WTC11 (cell line): ENCODE data around the gene EFHB. TPM values are rescaled to one million over a fixed set of nuclear protein-coding genes. Genes with fewer than 3 reads are reported as not detected.
"Not testable (repeated sequence)": the region's sequence is repeated elsewhere in the genome, so short reads cannot be mapped to it uniquely, and the experiment has no call there.

Experiments used
- ATAC-seq: fragments of 200-7000 bp; cut with Tn5 transposase; 2 replicates; pipeline ENCODE4 v1.10.0; 2021; ENCODE audit warnings: mild to moderate bottlenecking, moderate library complexity
- CTCF ChIA-PET: fragments of 300-600 bp; sonication (Branson Sonifier 250); formaldehyde crosslinking; loops from one replicate; lab custom pipeline; 2021; ENCODE audit warnings: antibody characterized with exemption; lab: Charles Lee
- POLR2A ChIA-PET: fragments of 350-600 bp; sonication (Branson Sonifier 250); formaldehyde crosslinking; loops from one replicate; lab custom pipeline; 2021; ENCODE audit warnings: antibody characterized with exemption; lab: Charles Lee
- DNase-seq: peaks from one replicate; pipeline ENCODE4 v3.0.0; 2021; ENCODE audit warnings: low spot score
- H3K27ac Mint-ChIP-seq: 2 replicates; pipeline ENCODE4 v1.8.0; 2021; ENCODE audit warnings: mixed read lengths
- H3K27me3 Mint-ChIP-seq: 2 replicates; pipeline ENCODE4 v1.8.0; 2021; ENCODE audit warnings: low read depth, mild to moderate bottlenecking, moderate library complexity, mixed read lengths
- H3K36me3 Mint-ChIP-seq: 2 replicates; pipeline ENCODE4 v1.8.0; 2021; ENCODE audit warnings: mixed read lengths
- H3K4me1 Mint-ChIP-seq: 2 replicates; pipeline ENCODE4 v1.8.0; 2022; ENCODE audit warnings: mixed read lengths
- H3K4me3 Mint-ChIP-seq: 2 replicates; pipeline ENCODE4 v1.8.0; 2021; ENCODE audit warnings: mild to moderate bottlenecking, moderate library complexity, mixed read lengths
- H3K9me3 Mint-ChIP-seq: 2 replicates; pipeline ENCODE4 v1.8.0; 2021; ENCODE audit warnings: mixed read lengths
- ATF3 ChIP-seq: sonication (generic); formaldehyde crosslinking; conservative IDR thresholded peaks from 2 replicates; pipeline ENCODE4 v1.8.1; 2022; ENCODE audit warnings: mild to moderate bottlenecking, missing genetic modification reagents
- CREM ChIP-seq: sonication (generic); formaldehyde crosslinking; IDR thresholded peaks from 2 replicates; pipeline ENCODE4 v1.8.1; 2022; ENCODE audit warnings: mild to moderate bottlenecking, missing genetic modification reagents, moderate library complexity
- ELF4 ChIP-seq: sonication (generic); formaldehyde crosslinking; IDR thresholded peaks from 2 replicates; pipeline ENCODE4 v1.8.1; 2022; ENCODE audit warnings: low read depth, mild to moderate bottlenecking, moderate library complexity, missing genetic modification reagents
- EMX1 ChIP-seq: fragments of 250-450 bp; sonication (Bioruptor Pico); IDR thresholded peaks from 2 replicates; pipeline ENCODE4 v1.8.0; 2021; ENCODE audit warnings: mild to moderate bottlenecking
- FOXK1 ChIP-seq: sonication (generic); formaldehyde crosslinking; IDR thresholded peaks from 2 replicates; pipeline ENCODE4 v1.8.0; 2022; ENCODE audit warnings: mild to moderate bottlenecking, moderate library complexity, missing genetic modification reagents
- GTF2I ChIP-seq: fragments of 250-450 bp; sonication (Bioruptor Pico); conservative IDR thresholded peaks from 2 replicates; pipeline ENCODE4 v1.4.0; 2021; ENCODE audit warnings: mild to moderate bottlenecking
- HMGA2 ChIP-seq: fragments of 250-450 bp; sonication (Bioruptor Pico); IDR thresholded peaks from 2 replicates; pipeline ENCODE4 v1.4.0; 2021; ENCODE audit warnings: mild to moderate bottlenecking, moderate library complexity
- IRF1 ChIP-seq: sonication (generic); formaldehyde crosslinking; IDR thresholded peaks from 2 replicates; pipeline ENCODE4 v1.8.0; 2023; ENCODE audit warnings: missing genetic modification reagents
- JAZF1 ChIP-seq: fragments of 250-450 bp; sonication (Bioruptor Pico); IDR thresholded peaks from 2 replicates; pipeline ENCODE4 v1.9.0; 2021; ENCODE audit warnings: moderate library complexity, mild to moderate bottlenecking, inconsistent platforms
- JUN ChIP-seq: sonication (generic); formaldehyde crosslinking; IDR thresholded peaks from 2 replicates; pipeline ENCODE4 v1.8.0; 2023; ENCODE audit warnings: mild to moderate bottlenecking, missing genetic modification reagents
- NFATC4 ChIP-seq: fragments of 250-450 bp; sonication (Bioruptor Pico); IDR thresholded peaks from 2 replicates; pipeline ENCODE4 v1.9.0; 2021; ENCODE audit warnings: mild to moderate bottlenecking
- OVOL2 ChIP-seq: fragments of 250-450 bp; sonication (Bioruptor Pico); IDR thresholded peaks from 2 replicates; pipeline ENCODE4 v1.9.0; 2021; ENCODE audit warnings: mild to moderate bottlenecking, borderline replicate concordance
- RELA ChIP-seq: sonication (generic); formaldehyde crosslinking; IDR thresholded peaks from 2 replicates; pipeline ENCODE4 v1.8.1; 2022; ENCODE audit warnings: missing genetic modification reagents, mild to moderate bottlenecking, borderline replicate concordance
- SP1 ChIP-seq: sonication (generic); formaldehyde crosslinking; conservative IDR thresholded peaks from 2 replicates; pipeline ENCODE4 v1.8.1; 2022; ENCODE audit warnings: missing genetic modification reagents
- ZNF121 ChIP-seq: sonication (generic); formaldehyde crosslinking; IDR thresholded peaks from 2 replicates; pipeline ENCODE4 v1.8.0; 2023; ENCODE audit warnings: missing genetic modification reagents
- ZNF219 ChIP-seq: sonication (generic); formaldehyde crosslinking; IDR thresholded peaks from 2 replicates; pipeline ENCODE4 v1.8.0; 2023; ENCODE audit warnings: missing genetic modification reagents, mild to moderate bottlenecking, borderline replicate concordance
- ZNF232 ChIP-seq: sonication (generic); formaldehyde crosslinking; IDR thresholded peaks from 2 replicates; pipeline ENCODE4 v1.8.0; 2022; ENCODE audit warnings: mild to moderate bottlenecking, missing genetic modification reagents
- ZNF263 ChIP-seq: sonication (generic); formaldehyde crosslinking; IDR thresholded peaks from 2 replicates; pipeline ENCODE4 v1.8.1; 2022; ENCODE audit warnings: low read depth, mild to moderate bottlenecking, moderate library complexity, missing genetic modification reagents
- ZNF396 ChIP-seq: fragments of 250-450 bp; sonication (Bioruptor Pico); IDR thresholded peaks from 2 replicates; pipeline ENCODE4 v1.8.0; 2021; ENCODE audit warnings: mild to moderate bottlenecking, moderate library complexity, borderline replicate concordance
- total RNA-seq: library from RNA; stranded (reverse); gene quantifications from 3 replicates; pipeline ENCODE4 v1.2.3, GENCODE V29; 2021
- TF ChIP-seq, protein P1 (sequence below): sonication (generic); formaldehyde crosslinking; IDR thresholded peaks from 2 replicates; pipeline ENCODE4 v1.8.0; 2022; ENCODE audit warnings: mild to moderate bottlenecking, missing genetic modification reagents
- TF ChIP-seq, protein P2 (sequence below): fragments of 250-450 bp; sonication (Bioruptor Pico); IDR thresholded peaks from 2 replicates; pipeline ENCODE4 v1.9.0; 2021; ENCODE audit warnings: mild to moderate bottlenecking

The EFHB gene
- total RNA-seq, 1 experiment from 2014 or later: 0.85 TPM

GRCh38 chr3:19901918-19902317, 32.1 kb downstream of the EFHB start:
- no peak overlapping the region for H3K4me3 Mint-ChIP-seq
- no peaks in the 10 kb centered on the region for H3K27me3 Mint-ChIP-seq
- no peak overlapping the region for H3K27ac Mint-ChIP-seq
- CTCF ChIA-PET: no interaction called here
- DNase-seq: no peak
- TF ChIP-seq JUN (CRISPR knock-in tag) (no peak), FOXK1 (no peak), HMGA2 (CRISPR knock-in tag) (no peak), ZNF121 (CRISPR knock-in tag) (no peak), NFATC4 (CRISPR knock-in tag) (no peak), EMX1 (CRISPR knock-in tag) (no peak), RELA (CRISPR knock-in tag) (no peak)
- TF ChIP-seq, all 79 proteins: peak for 0
- ATAC-seq: no peak
- H3K4me1 Mint-ChIP-seq: peaks cover 5% of the 10 kb centered on the region
- H3K36me3 Mint-ChIP-seq: no peaks in the 10 kb centered on the region
- POLR2A ChIA-PET: no interaction called here
- H3K9me3 Mint-ChIP-seq: peaks cover 14% of the 10 kb centered on the region; the same call in 1 of the 2 replicates

GRCh38 chr3:19901337-19901736, 32.7 kb downstream of the EFHB start:
- no peak overlapping the region for H3K27ac Mint-ChIP-seq
- H3K4me1 Mint-ChIP-seq: peaks cover 5% of the 10 kb centered on the region
- no peak for ATAC-seq
- no peaks in the 10 kb centered on the region for H3K36me3 Mint-ChIP-seq
- no peak for DNase-seq
- peaks cover 8% of the 10 kb centered on the region; the same call in 1 of the 2 replicates for H3K9me3 Mint-ChIP-seq
- POLR2A ChIA-PET: no interaction called here
- CTCF ChIA-PET: no interaction called here
- TF ChIP-seq, protein P1, sequence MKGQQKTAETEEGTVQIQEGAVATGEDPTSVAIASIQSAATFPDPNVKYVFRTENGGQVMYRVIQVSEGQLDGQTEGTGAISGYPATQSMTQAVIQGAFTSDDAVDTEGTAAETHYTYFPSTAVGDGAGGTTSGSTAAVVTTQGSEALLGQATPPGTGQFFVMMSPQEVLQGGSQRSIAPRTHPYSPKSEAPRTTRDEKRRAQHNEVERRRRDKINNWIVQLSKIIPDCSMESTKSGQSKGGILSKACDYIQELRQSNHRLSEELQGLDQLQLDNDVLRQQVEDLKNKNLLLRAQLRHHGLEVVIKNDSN (CRISPR knock-in tag): no peak
- TF ChIP-seq HMGA2 (CRISPR knock-in tag) (no peak), ZNF263 (no peak), ELF4 (CRISPR knock-in tag) (no peak), GTF2I (CRISPR knock-in tag) (no peak), ATF3 (CRISPR knock-in tag) (no peak), ZNF396 (CRISPR knock-in tag) (no peak), SP1 (CRISPR knock-in tag) (no peak), JAZF1 (CRISPR knock-in tag) (no peak), ZNF219 (no peak), ZNF232 (CRISPR knock-in tag) (no peak), JUN (CRISPR knock-in tag) (no peak), CREM (no peak), OVOL2 (CRISPR knock-in tag) (no peak), EMX1 (CRISPR knock-in tag) (no peak), IRF1 (CRISPR knock-in tag) (no peak)
- TF ChIP-seq, protein P2, sequence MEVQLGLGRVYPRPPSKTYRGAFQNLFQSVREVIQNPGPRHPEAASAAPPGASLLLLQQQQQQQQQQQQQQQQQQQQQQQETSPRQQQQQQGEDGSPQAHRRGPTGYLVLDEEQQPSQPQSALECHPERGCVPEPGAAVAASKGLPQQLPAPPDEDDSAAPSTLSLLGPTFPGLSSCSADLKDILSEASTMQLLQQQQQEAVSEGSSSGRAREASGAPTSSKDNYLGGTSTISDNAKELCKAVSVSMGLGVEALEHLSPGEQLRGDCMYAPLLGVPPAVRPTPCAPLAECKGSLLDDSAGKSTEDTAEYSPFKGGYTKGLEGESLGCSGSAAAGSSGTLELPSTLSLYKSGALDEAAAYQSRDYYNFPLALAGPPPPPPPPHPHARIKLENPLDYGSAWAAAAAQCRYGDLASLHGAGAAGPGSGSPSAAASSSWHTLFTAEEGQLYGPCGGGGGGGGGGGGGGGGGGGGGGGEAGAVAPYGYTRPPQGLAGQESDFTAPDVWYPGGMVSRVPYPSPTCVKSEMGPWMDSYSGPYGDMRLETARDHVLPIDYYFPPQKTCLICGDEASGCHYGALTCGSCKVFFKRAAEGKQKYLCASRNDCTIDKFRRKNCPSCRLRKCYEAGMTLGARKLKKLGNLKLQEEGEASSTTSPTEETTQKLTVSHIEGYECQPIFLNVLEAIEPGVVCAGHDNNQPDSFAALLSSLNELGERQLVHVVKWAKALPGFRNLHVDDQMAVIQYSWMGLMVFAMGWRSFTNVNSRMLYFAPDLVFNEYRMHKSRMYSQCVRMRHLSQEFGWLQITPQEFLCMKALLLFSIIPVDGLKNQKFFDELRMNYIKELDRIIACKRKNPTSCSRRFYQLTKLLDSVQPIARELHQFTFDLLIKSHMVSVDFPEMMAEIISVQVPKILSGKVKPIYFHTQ (CRISPR knock-in tag): no peak
- H3K4me3 Mint-ChIP-seq: no peak overlapping the region
- no peaks in the 10 kb centered on the region for H3K27me3 Mint-ChIP-seq

GRCh38 chr3:19899833-19900232, 34.2 kb downstream of the EFHB start:
- POLR2A ChIA-PET: not testable (repeated sequence)

More at GRCh38 chr3:19899833-19900232, 34.2 kb downstream of the EFHB start:
- H3K27me3 Mint-ChIP-seq, H3K27ac Mint-ChIP-seq, DNase-seq, H3K9me3 Mint-ChIP-seq, H3K4me3 Mint-ChIP-seq, ATAC-seq, CTCF ChIA-PET, H3K4me1 Mint-ChIP-seq, H3K36me3 Mint-ChIP-seq: not testable (repeated sequence)
